ENCODE measurements around the gene HIC1.

Gene HIC1

DNA sequence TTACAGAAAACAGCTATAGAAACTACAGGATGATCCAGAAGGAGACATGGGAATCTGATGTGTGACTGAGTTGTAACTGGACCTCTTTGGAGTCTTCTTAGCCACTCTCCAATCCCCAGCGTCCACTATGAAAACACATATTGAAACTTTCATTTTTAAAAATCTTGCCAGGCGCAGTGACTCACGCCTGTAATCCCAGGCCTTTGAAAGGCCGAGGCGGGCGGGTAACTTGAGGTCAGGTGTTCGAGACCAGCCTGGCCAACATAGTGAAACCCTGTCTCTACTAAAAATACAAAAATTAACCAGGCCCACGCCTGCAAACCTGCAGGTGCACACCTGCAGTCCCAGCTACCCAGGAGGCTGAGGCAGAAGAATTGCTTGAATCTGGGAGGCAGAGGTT lies 53.3 kb downstream of the HIC1 start:
- DNase-seq: no peak

GRCh38 chr17:2110436-2110835 lies 55.5 kb downstream of the HIC1 start:
- DNase-seq: no peak

GRCh38 chr17:2111691-2112090 lies 56.8 kb downstream of the HIC1 start:
- no peak for DNase-seq

Measured in activated effector memory CD4-positive, alpha-beta T cell treated with Interleukin-2 at 50 U/mL for 16 hours (primary cell).